GM21717 (cell line): Measurements from ENCODE around the gene LYVE1.
A peak's percentile ranks its signal among the peaks of the same experiment; 100 is the strongest.

Experiments used
- ATAC-seq: cut with Tn5 transposase; IDR thresholded peaks from one replicate; pipeline ENCODE4 v1.9.1; 2021; ENCODE audit warnings: mild to moderate bottlenecking, moderate library complexity; ENCODE audit not compliant: unreplicated experiment

Gene LYVE1

DNA sequence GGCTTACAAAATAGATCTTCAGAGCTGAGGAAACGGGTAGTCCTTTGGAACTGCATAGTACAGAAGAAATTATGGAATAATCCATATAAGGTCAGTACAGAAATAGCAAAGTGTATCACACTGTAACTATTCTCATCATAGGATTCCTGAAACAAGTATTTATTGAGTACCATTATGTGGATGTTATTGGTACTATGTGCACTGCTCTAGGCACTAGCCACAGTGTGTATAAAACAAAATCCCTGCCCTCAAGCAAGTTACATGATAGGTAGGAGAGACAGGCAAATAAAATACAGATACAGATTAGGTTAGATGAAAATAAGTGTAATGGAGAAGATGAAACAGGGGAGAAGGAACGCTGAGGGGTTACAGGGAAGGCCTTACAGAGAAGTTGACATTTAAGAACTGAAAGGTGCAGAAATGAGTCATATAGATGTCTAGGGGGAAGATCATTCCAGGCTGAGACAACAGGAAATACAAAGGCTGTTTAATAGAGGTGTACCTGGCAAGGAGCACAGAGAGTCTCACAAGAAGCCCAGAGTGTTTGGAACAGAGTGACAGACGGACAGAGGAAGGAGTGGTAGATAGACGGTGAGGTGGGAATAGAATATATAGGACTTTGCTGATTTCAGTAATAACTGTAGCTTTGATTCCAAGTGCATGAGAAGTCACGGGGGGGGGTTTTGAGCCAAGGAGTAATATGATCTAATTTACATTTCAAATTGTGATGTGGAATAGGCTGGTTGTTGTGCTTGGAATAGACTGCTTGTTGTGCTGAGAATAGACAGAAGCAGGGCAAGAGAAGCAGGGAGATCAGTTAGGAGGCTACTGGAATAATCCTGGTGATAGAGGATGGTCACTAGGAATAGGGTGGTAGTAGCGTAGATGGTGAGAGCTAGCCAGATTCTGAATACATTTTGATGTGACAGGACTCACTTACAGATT lies 41.2 kb downstream of the LYVE1 start:
- peak; percentile 77 for ATAC-seq

DNA sequence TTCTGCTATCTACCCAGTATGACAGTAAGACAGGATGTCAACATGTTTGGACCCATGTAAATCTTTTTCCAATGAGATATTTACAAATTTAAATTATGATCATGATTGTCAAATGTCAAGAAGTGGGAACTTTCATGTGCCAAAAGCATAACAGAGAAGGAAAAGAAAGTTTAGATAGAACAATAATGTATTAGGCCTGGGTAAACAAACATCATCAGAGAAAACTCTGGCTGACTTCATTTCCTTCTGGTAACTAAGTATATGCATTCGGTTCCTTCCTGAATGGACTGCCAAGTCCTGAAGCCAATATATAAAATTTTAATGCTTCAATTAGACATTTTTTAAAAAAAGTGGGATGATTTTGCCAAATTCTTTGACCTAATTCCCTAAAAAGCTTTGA lies 44.0 kb downstream of the LYVE1 start:
- ATAC-seq = no peak

DNA sequence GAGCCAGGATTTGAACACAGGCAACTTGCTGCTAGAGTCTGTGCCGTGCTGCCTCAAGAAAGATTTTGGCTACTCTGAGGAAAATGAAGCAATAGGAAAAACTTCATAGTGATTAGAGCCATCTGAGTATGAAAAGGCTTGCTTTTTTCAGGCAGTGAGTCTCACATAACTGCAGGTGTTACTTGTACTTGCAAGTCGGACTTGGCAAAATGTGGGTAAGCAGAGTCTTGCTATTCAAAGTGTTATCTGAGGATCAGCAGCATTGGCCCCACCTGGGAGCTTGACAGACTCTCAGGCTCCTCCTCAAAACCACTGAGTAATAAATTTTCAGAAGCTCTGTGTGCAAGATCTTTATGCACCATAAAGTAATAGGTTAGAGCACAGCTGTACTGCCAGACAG lies 45.5 kb downstream of the LYVE1 start:
- no peak for ATAC-seq

DNA sequence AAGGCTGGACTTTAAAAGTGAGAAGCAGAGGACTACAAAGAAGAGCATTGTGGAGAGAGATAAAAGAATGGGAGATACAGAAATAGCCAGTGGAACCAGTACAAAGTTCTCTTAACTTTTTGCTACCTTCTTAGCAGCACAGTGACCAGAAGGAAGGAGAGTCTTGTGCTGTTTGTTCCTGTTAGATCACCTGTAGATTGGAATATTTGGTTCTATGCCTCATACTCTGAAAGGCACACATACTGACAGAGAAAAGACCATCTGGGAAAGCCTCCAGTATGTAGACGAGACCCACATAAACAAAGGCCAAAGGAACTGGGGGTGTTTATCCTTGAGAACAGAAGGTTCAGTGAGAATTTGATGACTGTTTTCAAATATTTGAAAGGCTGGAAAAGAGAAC lies 46.2 kb downstream of the LYVE1 start:
- ATAC-seq = no peak

DNA sequence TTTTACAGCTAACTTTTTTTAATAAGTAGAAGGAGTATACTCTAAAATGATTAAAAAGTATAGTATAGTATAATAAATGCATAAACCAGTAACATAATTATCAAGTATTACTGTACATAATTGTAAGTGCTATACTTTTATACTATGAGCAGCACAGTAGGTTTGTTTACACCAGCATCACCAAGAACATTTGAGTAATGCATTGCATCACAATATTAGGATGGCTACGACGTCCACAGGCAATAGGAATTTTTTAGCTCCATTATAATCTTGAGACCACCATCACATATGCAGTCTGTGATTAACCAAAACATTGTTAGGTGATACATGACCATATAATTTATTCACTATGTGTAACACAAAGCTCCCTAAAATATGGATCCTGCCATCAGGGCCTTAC lies 47.9 kb downstream of the LYVE1 start:
- ATAC-seq = no peak

DNA sequence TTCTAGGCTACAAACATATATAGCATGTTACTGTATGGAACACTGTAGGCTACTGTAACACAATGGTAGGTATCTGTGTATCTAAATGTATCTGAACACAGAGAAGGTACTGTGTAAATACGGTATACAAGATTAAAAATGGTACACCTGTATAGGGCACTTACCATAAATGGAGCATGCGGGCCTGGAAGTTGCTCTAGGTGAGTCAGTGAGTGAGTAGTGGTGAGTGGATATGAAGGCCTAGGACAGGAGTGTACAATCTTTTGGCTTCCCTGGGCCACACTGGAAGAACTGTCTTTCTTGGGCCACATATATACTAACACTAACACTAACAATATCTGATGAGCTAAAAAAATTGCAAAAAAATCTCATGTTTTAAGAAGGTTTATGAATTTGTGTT lies 48.8 kb downstream of the LYVE1 start:
- ATAC-seq = no peak

DNA sequence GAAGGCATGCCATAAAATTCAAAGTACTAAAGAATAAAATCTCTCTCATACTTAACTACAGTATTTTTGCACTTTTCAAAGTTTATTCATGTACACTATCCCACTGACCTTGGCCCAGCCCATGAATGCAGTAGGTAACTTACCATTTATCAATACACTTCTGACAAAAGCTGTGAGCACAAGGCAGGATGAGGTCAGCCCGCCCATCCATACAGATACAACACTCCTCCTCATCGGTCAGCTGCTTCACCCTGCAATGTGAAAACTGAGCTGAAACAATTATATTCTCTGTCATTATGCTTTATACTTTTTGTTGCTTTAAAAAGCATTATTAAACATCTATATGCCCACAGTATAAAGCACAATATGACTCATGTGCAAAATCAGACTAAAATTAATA lies 49.6 kb downstream of the LYVE1 start:
- ATAC-seq = no peak

DNA sequence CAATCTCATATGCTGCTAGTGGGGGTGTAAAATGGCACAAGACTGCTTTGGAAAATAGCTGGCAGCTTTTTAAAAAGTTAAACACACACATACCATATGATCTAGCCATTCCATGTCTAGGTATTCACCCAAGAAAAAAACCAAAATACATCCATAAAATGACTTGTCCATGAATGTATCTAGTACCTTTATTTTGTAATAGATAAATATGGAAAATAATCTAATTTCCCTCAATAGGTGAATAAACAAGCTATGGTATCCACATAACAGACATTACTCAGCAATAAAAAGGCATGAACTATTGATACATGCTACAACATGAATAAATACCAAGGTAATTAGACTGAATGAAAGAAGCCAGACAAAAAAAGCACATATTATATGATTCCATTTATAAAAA lies 50.3 kb downstream of the LYVE1 start:
- ATAC-seq = no peak

DNA sequence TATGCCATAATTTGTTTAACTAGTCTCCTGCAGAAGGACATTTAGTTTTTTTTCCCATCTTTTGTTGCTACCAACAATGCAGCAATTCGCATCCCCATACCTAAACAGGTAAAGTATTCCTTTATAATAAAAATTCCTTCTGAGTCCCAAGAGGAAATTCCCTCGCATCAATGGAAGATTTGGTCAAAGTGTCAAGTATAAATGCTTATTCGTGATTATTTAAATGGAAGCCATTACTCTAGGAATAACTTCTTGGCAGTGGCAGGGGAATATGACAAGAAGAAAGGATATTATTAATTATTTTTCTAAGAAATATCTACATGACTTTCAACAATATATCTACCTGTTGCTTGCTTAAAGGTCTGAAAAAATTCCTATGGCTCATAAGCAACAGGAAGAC lies 53.0 kb downstream of the LYVE1 start:
- ATAC-seq = no peak

DNA sequence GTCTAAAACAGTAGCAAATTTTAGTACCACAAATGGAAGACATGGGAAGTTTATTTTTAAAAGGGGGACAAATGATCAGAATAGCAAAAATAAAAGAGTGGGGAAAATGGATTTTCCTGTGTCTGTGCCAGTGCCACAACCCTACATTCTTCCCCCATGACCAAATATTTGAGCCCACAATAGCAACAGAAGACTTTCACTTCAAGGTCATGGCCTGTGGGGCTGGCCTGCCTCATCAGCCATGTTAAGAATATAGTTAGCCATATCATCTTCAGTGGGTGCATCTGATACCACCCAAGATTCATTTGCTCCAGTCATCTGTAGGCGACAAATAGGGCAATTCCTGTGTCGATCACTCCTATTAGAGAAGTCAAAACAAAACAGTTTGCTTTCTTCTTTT lies 53.8 kb downstream of the LYVE1 start:
- no peak for ATAC-seq

DNA sequence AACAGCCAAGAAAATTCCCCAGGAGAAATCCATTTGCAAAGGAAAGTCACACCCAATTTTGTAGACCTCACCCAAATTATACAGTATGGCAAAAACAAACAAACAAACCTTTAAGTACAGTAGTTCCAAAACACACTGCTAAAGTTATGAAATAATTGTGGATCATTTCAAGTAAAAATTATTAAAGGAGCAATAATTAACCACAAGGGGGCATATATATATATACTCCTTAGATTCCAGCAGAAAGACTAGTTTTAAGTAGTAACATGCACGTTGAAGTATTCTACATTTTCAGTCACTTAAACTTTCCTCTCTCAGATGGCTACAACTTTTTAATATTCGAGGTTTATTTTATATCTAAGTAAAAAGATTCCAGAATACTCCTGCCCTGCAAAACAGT lies 54.3 kb downstream of the LYVE1 start:
- no peak for ATAC-seq

DNA sequence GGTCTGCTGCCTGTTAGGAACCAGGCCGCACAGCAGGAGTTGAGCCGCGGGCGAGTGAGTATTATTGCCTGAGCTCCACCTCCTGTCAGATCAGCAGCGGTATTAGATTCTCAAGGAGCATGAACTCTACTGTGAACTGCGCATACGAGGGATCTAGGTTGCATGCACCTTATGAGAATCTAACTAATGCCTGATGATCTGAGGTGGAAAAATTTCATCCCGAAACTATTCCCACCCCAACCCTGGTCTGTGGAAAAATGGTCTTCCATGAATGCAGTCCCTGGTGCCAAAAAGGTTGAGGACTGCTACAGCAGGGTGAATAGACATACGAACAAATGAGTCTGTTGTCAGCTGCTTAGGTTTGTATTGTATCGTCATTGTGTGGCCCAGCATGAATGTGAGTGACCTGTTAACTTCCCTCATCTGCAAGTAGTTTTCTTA lies 57.3 kb downstream of the LYVE1 start:
- no peak for ATAC-seq
